GM10847 (cell line): Measurements from ENCODE around the gene VPS45.

ENCODE experiments used
- POLR2A ChIP-seq: IDR thresholded peaks from 2 replicates; pipeline ENCODE4 v1.6.1; 2011; ENCODE audit not compliant: insufficient read length; ENCODE audit errors: extremely low read depth

VPS45 gene

GRCh38 chr1:150149271-150150132 is 81.9 kb downstream of the VPS45 start, which contains the start of gene PLEKHO1:
Gene PLEKHO1, plus strand, starts transcription at chr1:150149916. Its CDS starts 342 bp downstream, at chr1:150150258.
- TF ChIP-seq POLR2A: peak; percentile 62

DNA sequence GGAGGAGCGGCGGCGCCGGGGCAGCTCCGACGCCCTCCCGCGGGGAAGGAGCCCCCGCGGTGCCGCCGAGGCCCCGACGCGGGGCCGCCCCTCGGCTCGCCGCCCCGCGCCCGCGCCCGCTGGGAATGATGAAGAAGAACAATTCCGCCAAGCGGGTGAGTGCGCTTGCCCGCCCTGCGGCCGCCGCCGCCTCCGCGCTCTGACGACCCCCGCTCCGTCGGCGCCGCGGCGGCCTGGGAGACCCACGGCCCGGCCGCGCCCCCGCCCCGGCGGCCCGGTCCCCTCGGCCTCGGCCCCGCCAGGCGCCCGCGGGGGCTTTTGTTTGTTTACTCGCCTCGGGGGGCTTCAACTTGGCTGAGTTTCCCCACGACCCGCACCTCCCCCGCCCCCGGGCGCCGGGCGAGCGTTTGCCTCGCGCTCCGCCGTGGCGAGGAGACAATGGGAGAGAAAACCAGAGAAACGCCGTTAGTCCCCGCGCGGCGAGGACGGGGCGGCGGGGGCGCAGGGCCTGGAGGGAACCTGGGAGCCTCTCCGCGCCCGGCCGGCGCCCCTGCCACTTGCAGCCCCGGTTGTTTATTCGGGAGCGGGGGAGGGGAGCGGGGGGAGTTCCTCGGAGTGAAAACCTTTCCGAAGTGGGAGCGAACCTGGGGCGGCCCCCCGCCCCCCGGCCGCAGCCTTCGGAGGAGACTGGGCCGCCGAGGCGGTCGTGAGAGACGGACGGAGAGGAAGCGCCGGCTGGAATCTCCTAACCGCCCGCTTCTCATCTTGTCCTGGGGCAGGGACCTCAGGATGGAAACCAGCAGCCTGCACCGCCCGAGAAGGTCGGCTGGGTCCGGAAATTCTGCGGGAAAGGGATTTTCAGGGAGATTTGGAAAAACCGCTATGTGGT is 82.8 kb downstream of the VPS45 start:
- no peak for TF ChIP-seq POLR2A

DNA sequence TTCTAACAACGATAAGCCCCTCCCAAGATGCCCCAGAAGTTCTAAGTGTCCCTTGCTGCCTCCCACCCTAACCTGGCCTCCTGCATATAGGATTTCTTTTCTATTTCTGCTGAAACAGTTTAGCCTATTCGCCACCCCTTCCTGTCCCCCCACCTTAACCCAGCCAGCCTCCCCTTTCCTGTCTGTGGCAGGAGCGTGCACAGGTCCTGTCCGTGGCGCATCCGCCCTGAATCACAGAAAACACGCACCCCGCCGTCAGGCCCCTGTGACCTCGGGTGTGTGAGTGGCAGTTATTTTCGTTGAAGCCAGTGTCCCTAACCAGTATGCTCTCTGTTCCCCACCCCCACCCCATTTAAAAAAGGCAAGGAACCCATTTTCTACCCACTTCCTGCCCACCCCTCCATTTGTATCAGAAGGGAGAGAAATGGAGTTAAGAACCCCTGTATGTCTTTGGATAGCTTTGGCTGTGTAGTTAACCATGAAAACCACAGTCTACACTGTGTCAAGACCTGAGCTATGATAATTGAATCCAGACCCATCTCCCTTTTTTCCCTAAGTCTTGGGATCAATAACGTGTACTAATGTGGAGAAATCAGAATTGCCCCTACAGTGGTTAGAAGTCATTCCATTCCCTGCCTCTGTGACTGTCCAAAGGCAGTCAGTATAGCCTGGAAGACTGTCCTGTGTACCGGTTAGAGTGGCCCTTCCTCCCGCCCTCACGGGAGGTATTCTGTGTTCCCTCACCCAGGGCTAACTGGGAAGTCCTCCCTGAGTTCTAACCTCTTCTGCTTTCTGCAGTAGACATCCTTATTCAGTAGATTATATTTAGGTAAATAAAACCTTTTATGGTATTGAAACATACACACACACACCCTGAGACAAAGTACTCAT is 84.0 kb downstream of the VPS45 start:
- peak; percentile 56 for TF ChIP-seq POLR2A

DNA sequence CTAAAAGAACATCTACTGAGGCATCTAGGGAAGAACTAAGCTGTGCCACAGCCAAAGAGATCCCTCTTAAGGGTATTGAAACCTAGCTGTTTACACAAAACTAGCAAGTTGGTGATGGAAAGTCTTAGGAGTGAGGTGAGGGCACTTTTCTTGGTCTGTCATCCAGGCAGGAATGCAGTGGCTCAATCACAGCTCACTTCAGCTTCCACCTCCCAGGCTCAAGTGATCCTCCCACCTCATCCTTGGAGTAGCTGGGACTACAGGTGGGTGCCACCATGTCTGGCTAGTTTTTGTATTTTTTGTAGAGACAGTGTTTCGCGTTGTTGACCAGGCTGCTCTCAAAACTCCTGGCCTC is 84.6 kb downstream of the VPS45 start:
- TF ChIP-seq POLR2A: no peak

- no peak for TF ChIP-seq POLR2A
Measured at GRCh38 chr1:150152772-150153456, 85.3 kb downstream of the VPS45 start.

DNA sequence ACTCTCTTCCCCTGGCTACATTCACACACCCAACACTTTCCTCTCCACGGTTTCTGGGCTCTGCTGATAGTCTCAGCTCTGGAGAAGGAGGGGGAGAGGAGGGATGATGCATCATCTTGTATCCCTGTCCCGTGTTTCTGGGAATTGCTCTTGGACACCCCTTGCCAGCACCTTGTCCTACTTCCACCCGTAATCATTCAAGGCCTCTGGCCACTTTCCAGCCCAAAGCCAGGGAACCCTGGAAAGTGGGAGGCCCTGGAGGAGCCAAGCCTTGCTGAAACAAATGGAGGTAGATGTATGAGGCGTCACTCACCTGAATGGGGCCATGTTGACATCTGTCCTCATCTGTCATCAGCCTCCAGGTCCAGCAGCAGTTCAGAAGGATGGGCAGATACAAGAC is 86.6 kb downstream of the VPS45 start:
- no peak for TF ChIP-seq POLR2A

- no peak for TF ChIP-seq POLR2A
Measured at GRCh38 chr1:150155413-150156071, 88.0 kb downstream of the VPS45 start.

DNA sequence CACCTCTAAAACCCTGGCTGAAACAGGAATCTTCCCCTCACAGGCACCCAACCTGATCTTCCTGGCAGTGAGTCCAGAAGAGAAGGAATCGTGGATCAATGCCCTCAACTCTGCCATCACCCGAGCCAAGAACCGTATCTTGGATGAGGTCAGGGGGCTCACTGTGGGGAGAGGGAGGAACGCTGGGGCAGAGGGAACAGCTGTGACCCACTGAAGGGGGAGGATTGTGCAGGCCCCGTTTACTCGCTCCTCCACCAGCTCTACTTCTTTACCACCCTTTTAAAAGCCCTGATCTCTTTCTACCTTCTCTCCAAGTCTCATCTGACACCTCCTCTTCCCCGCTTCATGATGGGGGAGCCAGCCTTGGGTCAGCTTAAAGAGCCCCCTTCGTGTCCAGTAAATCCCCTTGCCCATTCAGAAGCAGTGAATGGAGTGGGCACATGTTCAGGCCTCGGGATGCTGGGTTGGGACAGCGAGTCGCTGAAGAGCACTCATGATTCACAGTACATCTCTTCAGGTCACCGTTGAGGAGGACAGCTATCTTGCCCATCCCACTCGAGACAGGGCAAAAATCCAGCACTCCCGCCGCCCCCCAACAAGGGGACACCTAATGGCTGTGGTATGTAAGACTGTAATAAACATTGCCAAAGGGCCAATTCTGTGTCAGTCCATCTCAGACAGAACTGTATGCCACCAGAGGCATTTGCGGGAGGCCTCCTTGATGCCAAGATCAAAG is 89.5 kb downstream of the VPS45 start:
- no peak for TF ChIP-seq POLR2A

DNA sequence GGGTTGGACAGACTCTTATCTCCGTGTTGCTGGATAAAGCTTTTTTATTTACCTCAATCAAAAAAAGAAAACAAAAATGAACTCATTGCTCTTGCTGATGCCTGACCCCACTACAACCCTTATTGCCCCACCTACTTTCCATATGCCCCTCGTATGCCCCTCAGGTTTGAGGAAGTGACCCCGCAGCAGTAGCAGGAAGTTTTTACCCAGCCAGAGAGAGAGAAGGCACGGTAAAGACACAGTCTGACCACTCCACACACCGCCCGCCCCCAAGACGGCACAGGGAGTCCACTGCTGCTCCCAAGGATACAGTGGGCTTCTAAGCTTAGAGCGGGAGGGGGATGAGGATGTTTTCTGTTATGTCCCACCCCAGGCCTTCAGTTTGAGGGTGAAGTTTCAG is 92.0 kb downstream of the VPS45 start:
- TF ChIP-seq POLR2A: peak; percentile 44

- TF ChIP-seq POLR2A: peak; percentile 0
Measured at GRCh38 chr1:150160964-150161621, 93.5 kb downstream of the VPS45 start.

GRCh38 chr1:150161747-150162581 is 94.4 kb downstream of the VPS45 start:
- TF ChIP-seq POLR2A: no peak

GRCh38 chr1:150162582-150162861 is 94.9 kb downstream of the VPS45 start:
- TF ChIP-seq POLR2A: no peak
